Ishikawa (cell line): Measurements from ENCODE around the gene DAO.

Experiments used
- EP300 ChIP-seq: IDR thresholded peaks from 2 replicates; pipeline ENCODE4 v1.6.1; 2012; ENCODE audit warnings: borderline replicate concordance
- NFIC ChIP-seq: IDR thresholded peaks from 2 replicates; pipeline ENCODE4 v1.6.1; 2012
- TCF12 ChIP-seq: IDR thresholded peaks from 2 replicates; pipeline ENCODE4 v1.6.1; 2012; ENCODE audit warnings: low read depth

GRCh38 chr12:108855284-108856169 is 24.4 kb upstream of the DAO start:
- TF ChIP-seq NFIC: no peak
- no peak for TF ChIP-seq EP300
- no peak for TF ChIP-seq TCF12
